MM.1S (cell line): ENCODE measurements around the gene KRTCAP3.

ENCODE experiments used
- DNase-seq: peaks from one replicate; pipeline ENCODE4 v3.0.0-alpha.2; 2015
- H2AFZ ChIP-seq: fragments of 300-600 bp; sonication (generic); 2 replicates; pipeline ENCODE4 v1.6.0; 2016; ENCODE audit warnings: antibody characterized with exemption, low read length
- H3F3A ChIP-seq: fragments of 300-600 bp; sonication (generic); 2 replicates; pipeline ENCODE4 v1.6.1; 2016; ENCODE audit warnings: mild to moderate bottlenecking, antibody characterized with exemption, low read length, moderate library complexity, mixed read lengths; ENCODE audit not compliant: insufficient read depth
- H3K27ac ChIP-seq: fragments of 300-600 bp; sonication (generic); 2 replicates; pipeline ENCODE4 v1.5.1; 2016; ENCODE audit warnings: mild to moderate bottlenecking, low read length
- H3K27me3 ChIP-seq: fragments of 300-600 bp; sonication (generic); replicated peaks from 2 replicates; pipeline ENCODE4 v1.6.0; 2016; ENCODE audit warnings: low read length; ENCODE audit not compliant: insufficient read depth
- H3K36me3 ChIP-seq: fragments of 300-600 bp; sonication (generic); replicated peaks from 2 replicates; pipeline ENCODE4 v1.6.1; 2016; ENCODE audit warnings: mild to moderate bottlenecking, low read length, mixed read lengths; ENCODE audit not compliant: insufficient read depth
- H3K4me1 ChIP-seq: fragments of 300-600 bp; sonication (generic); 2 replicates; pipeline ENCODE4 v1.6.1; 2016; ENCODE audit warnings: low read length, mixed read lengths
- H3K4me2 ChIP-seq: fragments of 300-600 bp; sonication (generic); 2 replicates; pipeline ENCODE4 v1.6.0; 2016; ENCODE audit warnings: low read depth, low read length
- H3K4me3 ChIP-seq: fragments of 300-600 bp; sonication (generic); 2 replicates; pipeline ENCODE4 v1.5.1; 2016; ENCODE audit warnings: low read length, mixed read lengths
- H3K79me2 ChIP-seq: fragments of 300-600 bp; sonication (generic); 2 replicates; pipeline ENCODE4 v1.6.1; 2016; ENCODE audit warnings: mixed run types, low read length, mixed read lengths
- H3K9ac ChIP-seq: fragments of 300-600 bp; sonication (generic); 2 replicates; pipeline ENCODE4 v1.6.1; 2016; ENCODE audit warnings: low read length, mixed read lengths
- H3K9me2 ChIP-seq: fragments of 300-600 bp; sonication (generic); replicated peaks from 2 replicates; pipeline ENCODE4 v1.6.1; 2016; ENCODE audit warnings: mild to moderate bottlenecking, low read length, mixed read lengths; ENCODE audit not compliant: insufficient read depth
- H3K9me3 ChIP-seq: fragments of 300-600 bp; sonication (generic); replicated peaks from 2 replicates; pipeline ENCODE4 v1.6.1; 2016; ENCODE audit warnings: mild to moderate bottlenecking, low read length, mixed read lengths; ENCODE audit not compliant: insufficient read depth
- H4K20me1 ChIP-seq: fragments of 300-600 bp; sonication (generic); 2 replicates; pipeline ENCODE4 v1.6.1; 2016; ENCODE audit warnings: mild to moderate bottlenecking, low read length, moderate library complexity, mixed read lengths; ENCODE audit not compliant: insufficient read depth
- EZH2 ChIP-seq: fragments of 300-600 bp; sonication (generic); optimal IDR thresholded peaks from 2 replicates; pipeline ENCODE3; 2017; ENCODE audit warnings: low read depth, mild to moderate bottlenecking, antibody characterized with exemption, low read length, mixed read lengths
- EZH2phosphoT487 ChIP-seq: fragments of 300-600 bp; sonication (generic); IDR thresholded peaks from 2 replicates; pipeline ENCODE4 v1.6.1; 2018; ENCODE audit warnings: antibody characterized with exemption, low read length
- TF ChIP-seq, protein P1 (sequence below): fragments of 300-600 bp; sonication (generic); IDR thresholded peaks from 2 replicates; pipeline ENCODE4 v1.5.1; 2016; ENCODE audit warnings: antibody characterized with exemption, low read length, mixed read lengths

KRTCAP3 gene

DNA sequence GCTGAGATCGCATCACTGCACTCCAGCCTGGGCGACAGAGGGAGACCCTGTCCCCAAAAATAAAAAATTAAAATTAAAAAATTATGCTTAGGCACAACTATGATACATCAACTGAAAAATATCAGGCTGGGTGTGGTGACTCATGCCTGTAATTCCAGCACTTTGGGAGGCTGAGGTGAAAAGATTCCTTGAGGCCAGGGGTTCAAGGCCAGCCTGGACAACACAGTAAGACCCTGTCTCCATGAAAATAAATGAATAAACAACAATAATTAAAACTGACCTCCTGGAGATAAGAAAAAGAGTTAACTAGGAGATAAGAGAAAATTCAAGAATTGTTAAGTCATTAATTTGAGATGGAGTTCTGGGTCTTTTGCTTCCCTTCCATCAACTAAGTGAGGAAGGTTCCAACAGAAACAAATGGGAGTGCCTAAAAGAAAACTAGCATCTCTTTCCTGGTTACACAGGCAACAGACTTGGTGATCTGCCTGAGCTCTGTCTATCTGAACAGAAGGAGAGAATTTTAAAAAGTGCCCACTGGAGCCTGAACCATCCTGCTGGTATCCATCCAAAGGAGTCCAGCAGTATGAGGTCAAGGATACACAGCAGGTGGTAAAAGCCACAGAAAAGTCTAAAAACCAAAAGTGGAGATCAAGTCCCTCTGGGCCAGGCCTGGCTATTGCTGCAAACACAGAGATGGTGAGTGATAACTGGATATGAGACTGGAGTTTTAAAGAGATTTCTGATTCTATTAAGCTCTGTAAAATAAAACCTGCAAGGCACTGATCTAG, 41.6 kb upstream of the KRTCAP3 start:
- peaks cover 33% of the 10 kb centered on the region for H4K20me1 ChIP-seq

GRCh38 chr2:27407798-27408491, 34.2 kb upstream of the KRTCAP3 start:
- H3K4me1 ChIP-seq, result peaks cover 10% of the 10 kb centered on the region
- no peaks in the 10 kb centered on the region for H3K27me3 ChIP-seq
- H3K36me3 ChIP-seq, result 0 out of 2 replicates have a peak, but pooled peaks cover 3% of the 10 kb centered on the region
- H3K79me2 ChIP-seq, result peaks cover 64% of the 10 kb centered on the region
- H2AFZ ChIP-seq, result no peak overlapping the region
- peaks cover 16% of the 10 kb centered on the region for H4K20me1 ChIP-seq
- peaks cover 14% of the 10 kb centered on the region; the same call in 1 of the 2 replicates for H3F3A ChIP-seq
- H3K9me2 ChIP-seq, result no peaks in the 10 kb centered on the region
- H3K27ac ChIP-seq, result peak overlapping the region; percentile 75; the same call in 1 of the 2 replicates
- DNase-seq, result no peak
- peak overlapping the region; percentile 95 for H3K4me3 ChIP-seq
- TF ChIP-seq, protein P1, sequence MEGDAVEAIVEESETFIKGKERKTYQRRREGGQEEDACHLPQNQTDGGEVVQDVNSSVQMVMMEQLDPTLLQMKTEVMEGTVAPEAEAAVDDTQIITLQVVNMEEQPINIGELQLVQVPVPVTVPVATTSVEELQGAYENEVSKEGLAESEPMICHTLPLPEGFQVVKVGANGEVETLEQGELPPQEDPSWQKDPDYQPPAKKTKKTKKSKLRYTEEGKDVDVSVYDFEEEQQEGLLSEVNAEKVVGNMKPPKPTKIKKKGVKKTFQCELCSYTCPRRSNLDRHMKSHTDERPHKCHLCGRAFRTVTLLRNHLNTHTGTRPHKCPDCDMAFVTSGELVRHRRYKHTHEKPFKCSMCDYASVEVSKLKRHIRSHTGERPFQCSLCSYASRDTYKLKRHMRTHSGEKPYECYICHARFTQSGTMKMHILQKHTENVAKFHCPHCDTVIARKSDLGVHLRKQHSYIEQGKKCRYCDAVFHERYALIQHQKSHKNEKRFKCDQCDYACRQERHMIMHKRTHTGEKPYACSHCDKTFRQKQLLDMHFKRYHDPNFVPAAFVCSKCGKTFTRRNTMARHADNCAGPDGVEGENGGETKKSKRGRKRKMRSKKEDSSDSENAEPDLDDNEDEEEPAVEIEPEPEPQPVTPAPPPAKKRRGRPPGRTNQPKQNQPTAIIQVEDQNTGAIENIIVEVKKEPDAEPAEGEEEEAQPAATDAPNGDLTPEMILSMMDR, result peak; percentile 37
- TF ChIP-seq EZH2phosphoT487, result no peak
- no peak for TF ChIP-seq EZH2
- H3K9ac ChIP-seq, result peak overlapping the region; percentile 91; the same call in 1 of the 2 replicates
- H3K4me2 ChIP-seq, result peak overlapping the region; percentile 62
- H3K9me3 ChIP-seq, result no peaks in the 10 kb centered on the region

More for the DNA sequence above, 41.6 kb upstream of the KRTCAP3 start:
- Histone ChIP-seq H3K27me3 (no peaks in the 10 kb centered on the region), H3K79me2 (peaks cover 98% of the 10 kb centered on the region), H2AFZ (no peak overlapping the region), H3K4me1 (no peaks in the 10 kb centered on the region), H3F3A (no peaks in the 10 kb centered on the region), H3K9me3 (no peaks in the 10 kb centered on the region), H3K36me3 (peaks cover 2% of the 10 kb centered on the region; the same call in 1 of the 2 replicates), H3K9ac (no peak overlapping the region), H3K9me2 (no peaks in the 10 kb centered on the region), H3K27ac (no peak overlapping the region), H3K4me3 (no peak overlapping the region), H3K4me2 (no peak overlapping the region)
- DNase-seq, result no peak
- TF ChIP-seq EZH2 (no peak), EZH2phosphoT487 (no peak)
- TF ChIP-seq, protein P1, result no peak

GRCh38 chr2:27408601-27409320, 33.4 kb upstream of the KRTCAP3 start:
- H3F3A ChIP-seq, result peaks cover 14% of the 10 kb centered on the region; the same call in 1 of the 2 replicates
- peaks cover 10% of the 10 kb centered on the region for H3K4me1 ChIP-seq
- H3K9me3 ChIP-seq, result no peaks in the 10 kb centered on the region
- H3K4me2 ChIP-seq, result peak overlapping the region; percentile 62
- DNase-seq, result peak; percentile 43
- H2AFZ ChIP-seq, result peak overlapping the region; percentile 88
- H4K20me1 ChIP-seq, result peaks cover 10% of the 10 kb centered on the region; the same call in 1 of the 2 replicates
- peak overlapping the region; percentile 91 for H3K9ac ChIP-seq
- H3K36me3 ChIP-seq, result 0 out of 2 replicates have a peak, but pooled peaks cover 3% of the 10 kb centered on the region
- peak overlapping the region; percentile 95 for H3K4me3 ChIP-seq
- H3K27ac ChIP-seq, result peak overlapping the region; percentile 75
- no peaks in the 10 kb centered on the region for H3K9me2 ChIP-seq
- H3K79me2 ChIP-seq, result peaks cover 56% of the 10 kb centered on the region
- TF ChIP-seq EZH2, result no peak
- TF ChIP-seq EZH2phosphoT487, result no peak
- TF ChIP-seq, protein P1, result no peak
- no peaks in the 10 kb centered on the region for H3K27me3 ChIP-seq
